Naive thymus-derived CD4-positive, alpha-beta T cell (primary cell): ENCODE results near the gene NINL. TPM values are rescaled to one million over a fixed set of nuclear protein-coding genes. Genes with fewer than 3 reads are reported as not detected.

Experiments used
- ATAC-seq: fragments of 150-1000 bp; cut with Tn5 transposase; 2 replicates; pipeline ENCODE4 v1.10.0; 2021; ENCODE audit warnings: mild to moderate bottlenecking, moderate library complexity
- CTCF ChIA-PET: fragments of 350-600 bp; sonication (Branson Sonifier 250); formaldehyde crosslinking; loops from one replicate; lab custom pipeline; 2021; ENCODE audit warnings: antibody characterized with exemption; lab: Charles Lee
- POLR2A ChIA-PET: fragments of 350-600 bp; sonication (Branson Sonifier 250); formaldehyde crosslinking; loops from one replicate; lab custom pipeline; 2021; ENCODE audit warnings: antibody characterized with exemption, inconsistent platforms; lab: Charles Lee
- DNase-seq, 9 donors: peaks; one replicate each; pipeline versions ENCODE4 v3.0.0 to v3.0.0-alpha.2; 2020 to 2022; ENCODE audit warnings: mixed read lengths in 1 of 9
- H3K27ac ChIP-seq: one replicate; pipeline ENCODE4 v1.7.0; 2013; ENCODE audit warnings: mild to moderate bottlenecking, low read depth, low read length, moderate library complexity
- H3K27me3 ChIP-seq, 2 donors: one replicate each; pipeline ENCODE4 v1.7.0; 2013; ENCODE audit warnings: low read length in 2 of 2, mild to moderate bottlenecking in 2 of 2, moderate library complexity in 2 of 2; ENCODE audit not compliant: control insufficient read depth in 2 of 2, insufficient read depth in 2 of 2
- H3K36me3 ChIP-seq, 3 experiments: 1 replicate in 2 of 3; 2 replicates in 1 of 3; pipeline ENCODE4 v1.7.0; 2013; ENCODE audit warnings: low read length in 3 of 3, mild to moderate bottlenecking in 3 of 3, moderate library complexity in 1 of 3; ENCODE audit not compliant: insufficient read depth in 3 of 3, control insufficient read depth in 2 of 3
- H3K4me1 ChIP-seq, 2 donors: one replicate each; pipeline ENCODE4 v1.7.0; 2013; ENCODE audit warnings: low read length in 2 of 2, mild to moderate bottlenecking in 2 of 2, moderate library complexity in 1 of 2; ENCODE audit not compliant: control insufficient read depth in 2 of 2, insufficient read depth in 2 of 2
- H3K4me3 ChIP-seq: 2 replicates; pipeline ENCODE4 v1.7.0; 2013; ENCODE audit warnings: mild to moderate bottlenecking, low read length
- H3K9me3 ChIP-seq, 3 experiments: 1 replicate in 2 of 3; 2 replicates in 1 of 3; pipeline ENCODE4 v1.7.0; 2013; ENCODE audit warnings: low read length in 3 of 3; ENCODE audit not compliant: control insufficient read depth in 2 of 3
- H3K27ac Mint-ChIP-seq, 9 donors: one replicate each; pipeline ENCODE4 v1.8.0; 2020 to 2022; ENCODE audit warnings: mixed read lengths in 9 of 9, mild to moderate bottlenecking in 8 of 9, moderate library complexity in 5 of 9, inconsistent platforms in 2 of 9
- H3K27me3 Mint-ChIP-seq, 5 donors: one replicate each; pipeline ENCODE4 v1.8.0; 2021 to 2022; ENCODE audit warnings: mixed read lengths in 5 of 5, mild to moderate bottlenecking in 1 of 5
- H3K36me3 Mint-ChIP-seq, 5 donors: one replicate each; pipeline ENCODE4 v1.8.0; 2020 to 2022; ENCODE audit warnings: mixed read lengths in 5 of 5, mild to moderate bottlenecking in 3 of 5, inconsistent platforms in 1 of 5
- H3K4me1 Mint-ChIP-seq, 7 donors: one replicate each; pipeline ENCODE4 v1.8.0; 2020 to 2022; ENCODE audit warnings: mixed read lengths in 7 of 7, mild to moderate bottlenecking in 3 of 7, inconsistent platforms in 1 of 7
- H3K4me3 Mint-ChIP-seq, 10 donors: one replicate each; pipeline ENCODE4 v1.8.0; 2020 to 2022; ENCODE audit warnings: mild to moderate bottlenecking in 10 of 10, mixed read lengths in 10 of 10, moderate library complexity in 6 of 10, inconsistent platforms in 2 of 10
- H3K9me3 Mint-ChIP-seq, 11 donors: one replicate each; pipeline ENCODE4 v1.8.0; 2020 to 2022; ENCODE audit warnings: mixed read lengths in 11 of 11, mild to moderate bottlenecking in 4 of 11, inconsistent platforms in 1 of 11, moderate library complexity in 1 of 11
- intact Hi-C, 2 donors: fragments of 100-400 bp; cut with micrococcal nuclease; formaldehyde crosslinking; loops; one replicate each; pipeline ENCODE4 v1.15.1; 2023
- polyA plus RNA-seq, 2 donors: library from polyadenylated mRNA; unstranded; fragments of 300-500 nt; fragmentation: Illumina TruSeq; gene quantifications; one replicate each; pipeline ENCODE4 v1.2.3, GENCODE V29; 2021
- total RNA-seq, 6 experiments: library from RNA in 5 of 6; stranded (reverse) in 5 of 6; gene quantifications; 1 replicate in 5 of 6; 2 replicates in 1 of 6; pipeline ENCODE4 v1.2.3 and lab custom pipeline; 2021 to 2026

Gene NINL
- total and polyA plus RNA-seq, 7 experiments from 2014 or later = 0.31 to 4.2 (median 2.4) TPM

DNA sequence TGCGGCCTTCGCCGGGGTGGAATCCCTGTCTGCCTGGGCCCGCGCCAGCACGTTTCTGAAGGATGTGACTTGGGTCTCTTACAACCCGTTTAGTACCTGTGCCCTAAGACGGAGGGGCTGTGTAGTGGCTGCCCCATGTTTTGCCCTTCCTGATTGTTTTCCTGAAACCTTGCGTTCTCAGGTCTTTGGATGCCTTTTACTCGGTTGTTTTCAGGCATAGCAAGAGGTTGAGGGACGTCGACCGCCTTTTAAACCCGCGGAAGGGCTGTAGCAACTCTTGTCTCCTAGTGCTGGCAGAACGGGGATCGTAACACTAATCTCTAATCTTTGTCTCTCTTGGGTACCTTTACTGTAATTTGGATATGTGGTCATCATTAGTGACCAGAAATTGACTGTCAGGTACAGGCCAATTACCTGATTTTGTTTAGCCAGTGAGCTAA lies 39.2 kb upstream of the NINL start:
- ATAC-seq = no peak
- POLR2A ChIA-PET = interaction anchor here (0.7 to 0.9 kb wide), 2 partner anchors 75 to 715 kb away, joined by 4 to 5 read pairs; no protein-coding TSS in a partner anchor
- peak in 1 of 9 donors; percentile 37 for DNase-seq
- H3K4me3 ChIP-seq = peak overlapping the region; percentile 96
- peak overlapping the region; percentile 70 for H3K27ac ChIP-seq
- Mint-ChIP-seq H3K27me3 (peaks cover 0 to 3% (median 0%) of the 10 kb centered on the region in 5 donors), H3K9me3 (peaks cover 0 to 9% (median 2%) of the 10 kb centered on the region in 11 donors), H3K4me1 (peaks cover 14 to 33% (median 18%) of the 10 kb centered on the region in 7 donors), H3K27ac (peak overlapping the region; percentile 74 to 96 (median 87)), H3K36me3 (peaks cover 0 to 29% (median 5%) of the 10 kb centered on the region in 5 donors), H3K4me3 (peak overlapping the region; percentile 86 to 96 (median 94))
- no peaks in the 10 kb centered on the region for H3K27me3 ChIP-seq
- H3K9me3 ChIP-seq = no peaks in the 10 kb centered on the region
- intact Hi-C loops = loop anchor here (1.0 to 10.0 kb wide), 11 partner anchors 39 to 630 kb away; partner anchors contain the start of genes ACSS1 (in 2 of the 2), GINS1 (in 2 of the 2), PYGB (in 2 of the 2) and ZNF337 (in 2 of the 2)
- H3K36me3 ChIP-seq = peaks cover 0 to 10% (median 0%) of the 10 kb centered on the region in 3 experiments
- H3K4me1 ChIP-seq = peaks cover 0 to 12% of the 10 kb centered on the region in 2 donors
- CTCF ChIA-PET = no interaction called here

- Histone ChIP-seq H3K4me3 (peak within 1 kb of the TSS; percentile 96), H3K4me1 (peaks cover 0 to 12% of the 10 kb centered on the region in 2 donors), H3K27me3 (no peaks in the 10 kb centered on the region), H3K36me3 (peaks cover 0 to 10% (median 0%) of the 10 kb centered on the region in 3 experiments), H3K9me3 (no peaks in the 10 kb centered on the region), H3K27ac (peak within 1 kb of the TSS; percentile 70)
- H3K4me1 Mint-ChIP-seq = peaks cover 14 to 34% (median 18%) of the 10 kb centered on the region in 7 donors
- H3K36me3 Mint-ChIP-seq = peaks cover 0 to 26% (median 5%) of the 10 kb centered on the region in 5 donors
- CTCF ChIA-PET = no interaction called here
- peaks cover 0 to 3% (median 0%) of the 10 kb centered on the region in 5 donors for H3K27me3 Mint-ChIP-seq
- H3K4me3 Mint-ChIP-seq = peak within 1 kb of the TSS; percentile 86 to 96 (median 94)
- H3K9me3 Mint-ChIP-seq = peaks cover 0 to 9% (median 2%) of the 10 kb centered on the region in 11 donors
- POLR2A ChIA-PET = no interaction called here
- ATAC-seq = peak; percentile 86
- DNase-seq = peak; percentile 62 to 92 (median 73)
- intact Hi-C loops = loop anchor here (1.0 to 10.0 kb wide), 14 partner anchors 39 to 631 kb away; partner anchors contain the start of genes ABHD12 (in 2 of the 2), ACSS1 (in 2 of the 2), APMAP (in 2 of the 2) and GINS1 (in 2 of the 2)
- peak within 1 kb of the TSS; percentile 78 to 96 (median 90) for H3K27ac Mint-ChIP-seq
Observed at GRCh38 chr20:25623736-25624499, 38.6 kb upstream of the NINL start, which contains the start of gene NANP. TSS of gene NANP (minus strand) at chr20:25624014. CDS start at chr20:25623948, 66 bp downstream.

GRCh38 chr20:25623225-25623735 lies 37.9 kb upstream of the NINL start:
- DNase-seq = peak in 3 of 9 donors; percentile 1 to 57 (median 10)
- H3K36me3 ChIP-seq = peaks cover 0 to 10% (median 0%) of the 10 kb centered on the region in 3 experiments
- ChIA-PET POLR2A (no interaction called here), CTCF (no interaction called here)
- peak overlapping the region; percentile 96 for H3K4me3 ChIP-seq
- Mint-ChIP-seq H3K4me1 (peaks cover 14 to 34% (median 18%) of the 10 kb centered on the region in 7 donors), H3K4me3 (peak overlapping the region; percentile 86 to 96 (median 94)), H3K27ac (peak overlapping the region; percentile 9 to 96 (median 84)), H3K27me3 (peaks cover 0 to 3% (median 0%) of the 10 kb centered on the region in 5 donors), H3K36me3 (peaks cover 0 to 20% (median 4%) of the 10 kb centered on the region in 5 donors), H3K9me3 (peaks cover 0 to 9% (median 2%) of the 10 kb centered on the region in 11 donors)
- no peaks in the 10 kb centered on the region for H3K27me3 ChIP-seq
- intact Hi-C loops = loop anchor here (1.0 to 10.0 kb wide), 11 partner anchors 38 to 630 kb away; partner anchors contain the start of genes ABHD12 (in 2 of the 2), ACSS1 (in 2 of the 2), APMAP (in 2 of the 2) and PYGB (in 2 of the 2)
- H3K4me1 ChIP-seq = peaks cover 0 to 12% of the 10 kb centered on the region in 2 donors
- peak overlapping the region; percentile 70 for H3K27ac ChIP-seq
- H3K9me3 ChIP-seq = no peaks in the 10 kb centered on the region
- peak; percentile 3 for ATAC-seq

GRCh38 chr20:25622450-25623224 lies 37.3 kb upstream of the NINL start:
- peak overlapping the region; percentile 96 for H3K4me3 ChIP-seq
- H3K36me3 ChIP-seq = peaks cover 0 to 10% (median 0%) of the 10 kb centered on the region in 3 experiments
- intact Hi-C loops = loop anchor here (1.0 to 10.0 kb wide), 11 partner anchors 37 to 630 kb away; partner anchors contain the start of genes ABHD12 (in 2 of the 2), ACSS1 (in 2 of the 2), APMAP (in 2 of the 2) and PYGB (in 2 of the 2)
- POLR2A ChIA-PET = interaction anchor here (0.6 kb wide), 1 partner anchor 88 kb away, joined by 3 read pairs; no protein-coding TSS in a partner anchor
- Mint-ChIP-seq H3K4me3 (peak overlapping the region; percentile 86 to 96 (median 94)), H3K4me1 (peaks cover 14 to 34% (median 21%) of the 10 kb centered on the region in 7 donors), H3K36me3 (peaks cover 0 to 15% (median 0%) of the 10 kb centered on the region in 5 donors), H3K27me3 (peaks cover 0 to 3% (median 0%) of the 10 kb centered on the region in 5 donors), H3K27ac (peak overlapping the region; percentile 9 to 96 (median 78)), H3K9me3 (peaks cover 0 to 5% (median 1%) of the 10 kb centered on the region in 11 donors)
- peak overlapping the region; percentile 70 for H3K27ac ChIP-seq
- H3K27me3 ChIP-seq = no peaks in the 10 kb centered on the region
- peaks cover 0 to 12% of the 10 kb centered on the region in 2 donors for H3K4me1 ChIP-seq
- no peaks in the 10 kb centered on the region for H3K9me3 ChIP-seq
- ATAC-seq (no peak), DNase-seq (peak in 1 of 9 donors; percentile 24)
- CTCF ChIA-PET = no interaction called here

DNA sequence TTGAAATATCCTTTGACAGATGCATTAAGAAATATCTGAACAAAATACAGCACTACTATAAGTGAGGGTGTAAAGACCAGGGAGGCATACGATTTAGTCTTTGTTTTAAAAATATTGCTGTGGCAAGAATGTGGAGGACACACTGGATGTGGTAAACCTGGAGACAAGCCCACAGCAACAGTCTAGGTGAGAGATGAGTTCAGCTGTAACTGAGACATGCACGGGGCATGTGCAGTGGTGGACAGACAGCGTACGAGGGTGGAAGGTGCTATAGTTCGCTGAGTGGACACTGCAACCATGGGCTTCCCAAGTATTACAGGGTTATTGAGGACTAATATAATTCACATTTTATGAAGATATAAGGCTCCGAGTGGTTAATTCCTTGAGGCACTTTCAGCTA lies 36.7 kb upstream of the NINL start:
- no peak for ATAC-seq
- peaks cover 0 to 11% (median 0%) of the 10 kb centered on the region in 5 donors for H3K36me3 Mint-ChIP-seq
- no peak overlapping the region for H3K27ac ChIP-seq
- H3K4me3 Mint-ChIP-seq = peak overlapping the region; percentile 86 to 96 (median 94)
- peaks cover 0 to 3% (median 0%) of the 10 kb centered on the region in 5 donors for H3K27me3 Mint-ChIP-seq
- H3K4me1 Mint-ChIP-seq = peaks cover 14 to 34% (median 21%) of the 10 kb centered on the region in 7 donors
- peaks cover 0 to 12% of the 10 kb centered on the region in 2 donors for H3K4me1 ChIP-seq
- no peak for DNase-seq
- peak overlapping the region in 3 of 9 donors; percentile 32 to 81 (median 51) for H3K27ac Mint-ChIP-seq
- H3K9me3 Mint-ChIP-seq = peaks cover 0 to 5% (median 1%) of the 10 kb centered on the region in 11 donors
- peaks cover 0 to 10% (median 0%) of the 10 kb centered on the region in 3 experiments for H3K36me3 ChIP-seq
- no peaks in the 10 kb centered on the region for H3K27me3 ChIP-seq
- no peak overlapping the region for H3K4me3 ChIP-seq
- POLR2A ChIA-PET = interaction anchor here (0.6 kb wide), 1 partner anchor 89 kb away, joined by 3 read pairs; no protein-coding TSS in a partner anchor
- intact Hi-C loops = loop anchor here (2.0 to 10.0 kb wide), 8 partner anchors 130 to 629 kb away; partner anchors contain the start of genes ACSS1 (in 2 of the 2), APMAP (in 2 of the 2), PYGB (in 2 of the 2) and ABHD12 (in 1 of the 2)
- H3K9me3 ChIP-seq = no peaks in the 10 kb centered on the region
- CTCF ChIA-PET = no interaction called here
